Nephron progenitor cell (in vitro differentiated cells): ENCODE data around the gene EIF3K.

Experiments
- DNase-seq: peaks from one replicate; pipeline ENCODE4 v3.0.0; 2021
- H3K27ac Mint-ChIP-seq: 2 replicates; pipeline ENCODE4 v1.8.0; 2021; ENCODE audit warnings: mild to moderate bottlenecking, moderate library complexity, mixed read lengths
- H3K27me3 Mint-ChIP-seq: 2 replicates; pipeline ENCODE4 v1.8.0; 2021; ENCODE audit warnings: mild to moderate bottlenecking, low read depth, mixed read lengths; ENCODE audit not compliant: poor library complexity
- H3K36me3 Mint-ChIP-seq: 2 replicates; pipeline ENCODE4 v1.8.0; 2021; ENCODE audit warnings: low read depth, mixed read lengths
- H3K4me1 Mint-ChIP-seq: 2 replicates; pipeline ENCODE4 v1.8.0; 2021; ENCODE audit warnings: mixed read lengths
- H3K4me3 Mint-ChIP-seq: 2 replicates; pipeline ENCODE4 v1.8.0; 2021; ENCODE audit warnings: mild to moderate bottlenecking, moderate library complexity, mixed read lengths
- H3K9me3 Mint-ChIP-seq: 2 replicates; pipeline ENCODE4 v1.8.0; 2021; ENCODE audit warnings: mild to moderate bottlenecking, moderate library complexity, mixed read lengths
- TF ChIP-seq, protein P1 (sequence below): fragments of 200-600 bp; sonication (generic); IDR thresholded peaks from 2 replicates; pipeline ENCODE4 v1.5.0; 2021; ENCODE audit warnings: antibody characterized with exemption

EIF3K gene

GRCh38 chr19:38649305-38650171, 30.6 kb downstream of the EIF3K start:
- TF ChIP-seq, protein P1, sequence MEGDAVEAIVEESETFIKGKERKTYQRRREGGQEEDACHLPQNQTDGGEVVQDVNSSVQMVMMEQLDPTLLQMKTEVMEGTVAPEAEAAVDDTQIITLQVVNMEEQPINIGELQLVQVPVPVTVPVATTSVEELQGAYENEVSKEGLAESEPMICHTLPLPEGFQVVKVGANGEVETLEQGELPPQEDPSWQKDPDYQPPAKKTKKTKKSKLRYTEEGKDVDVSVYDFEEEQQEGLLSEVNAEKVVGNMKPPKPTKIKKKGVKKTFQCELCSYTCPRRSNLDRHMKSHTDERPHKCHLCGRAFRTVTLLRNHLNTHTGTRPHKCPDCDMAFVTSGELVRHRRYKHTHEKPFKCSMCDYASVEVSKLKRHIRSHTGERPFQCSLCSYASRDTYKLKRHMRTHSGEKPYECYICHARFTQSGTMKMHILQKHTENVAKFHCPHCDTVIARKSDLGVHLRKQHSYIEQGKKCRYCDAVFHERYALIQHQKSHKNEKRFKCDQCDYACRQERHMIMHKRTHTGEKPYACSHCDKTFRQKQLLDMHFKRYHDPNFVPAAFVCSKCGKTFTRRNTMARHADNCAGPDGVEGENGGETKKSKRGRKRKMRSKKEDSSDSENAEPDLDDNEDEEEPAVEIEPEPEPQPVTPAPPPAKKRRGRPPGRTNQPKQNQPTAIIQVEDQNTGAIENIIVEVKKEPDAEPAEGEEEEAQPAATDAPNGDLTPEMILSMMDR, result no peak
- H3K9me3 Mint-ChIP-seq, result no peaks in the 10 kb centered on the region
- H3K36me3 Mint-ChIP-seq, result no peaks in the 10 kb centered on the region
- peaks cover 67% of the 10 kb centered on the region for H3K4me1 Mint-ChIP-seq
- H3K27me3 Mint-ChIP-seq, result peaks cover 10% of the 10 kb centered on the region
- peak overlapping the region; percentile 88 for H3K27ac Mint-ChIP-seq
- H3K4me3 Mint-ChIP-seq, result peak overlapping the region; percentile 97
- no peak for DNase-seq

DNA sequence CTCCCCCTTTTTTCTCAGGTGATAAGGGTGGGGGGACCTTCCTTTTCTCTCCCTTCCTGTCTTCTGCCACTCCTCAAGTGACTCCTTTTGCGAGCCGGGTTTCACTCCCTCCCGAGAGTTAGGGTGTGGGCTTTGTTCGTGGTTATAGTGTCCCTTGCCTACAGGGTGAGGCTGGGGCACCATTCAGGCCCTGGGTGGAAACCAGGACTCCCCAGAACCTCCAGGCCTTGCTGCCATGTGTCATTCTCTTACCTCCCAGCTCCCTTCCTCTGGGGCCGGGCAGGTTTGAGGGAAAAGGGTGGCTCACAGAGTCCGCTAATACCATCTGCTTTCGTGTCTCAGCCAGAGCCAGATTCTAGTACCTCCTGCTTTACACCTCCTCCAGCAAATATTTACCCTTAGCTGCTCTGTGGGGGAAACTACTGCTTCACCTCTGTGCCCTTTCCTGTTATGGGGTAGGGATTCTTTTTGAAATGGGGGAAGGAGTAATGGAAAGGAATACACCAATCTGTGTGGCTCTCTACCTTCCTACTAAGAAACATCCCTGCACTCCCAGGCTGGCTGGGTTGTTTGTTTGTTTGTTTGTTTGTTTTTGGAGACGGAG, 31.3 kb downstream of the EIF3K start:
- no peaks in the 10 kb centered on the region for H3K36me3 Mint-ChIP-seq
- H3K4me3 Mint-ChIP-seq, result peak overlapping the region; percentile 97
- TF ChIP-seq, protein P1, result no peak

DNA sequence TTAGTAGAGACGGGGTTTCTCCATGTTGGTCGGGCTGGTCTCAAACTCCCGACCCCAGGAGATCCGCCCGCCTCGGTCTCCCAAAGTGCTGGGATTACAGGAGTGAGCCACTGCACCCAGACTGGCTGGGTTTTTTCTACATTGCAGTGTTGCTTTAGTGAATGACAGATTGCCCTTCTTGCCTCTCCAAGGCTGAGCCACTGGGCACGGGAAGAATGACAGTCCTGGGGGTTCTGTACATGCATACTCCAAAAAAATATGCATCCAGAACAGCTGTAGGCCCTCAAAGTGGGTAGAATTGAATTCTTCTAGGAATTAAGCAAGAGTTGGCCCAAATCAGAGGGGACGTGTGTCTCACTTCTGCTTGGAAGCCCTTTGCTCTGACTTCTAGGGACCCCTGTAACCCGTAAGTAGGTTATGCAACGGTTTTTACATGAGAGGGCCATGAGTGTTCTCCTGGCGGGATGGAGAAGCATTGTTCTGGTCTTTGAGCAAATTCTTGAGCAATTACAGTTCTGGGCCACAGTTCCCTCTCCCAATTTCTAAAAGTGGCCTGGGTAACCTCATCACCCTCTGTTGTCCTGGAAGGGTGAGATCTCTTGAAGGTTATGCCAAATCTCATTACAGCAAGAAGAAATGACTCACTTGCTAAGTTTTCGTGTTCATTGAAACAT, 32.1 kb downstream of the EIF3K start:
- DNase-seq, result no peak
- H3K36me3 Mint-ChIP-seq, result peaks cover 7% of the 10 kb centered on the region
- peak overlapping the region; percentile 97 for H3K4me3 Mint-ChIP-seq
- H3K9me3 Mint-ChIP-seq, result no peaks in the 10 kb centered on the region
- H3K27me3 Mint-ChIP-seq, result peaks cover 10% of the 10 kb centered on the region
- H3K27ac Mint-ChIP-seq, result peak overlapping the region; percentile 95
- H3K4me1 Mint-ChIP-seq, result peaks cover 78% of the 10 kb centered on the region
- TF ChIP-seq, protein P1, result no peak

More for the DNA sequence above, 31.3 kb downstream of the EIF3K start:
- no peak for DNase-seq
- Mint-ChIP-seq H3K9me3 (no peaks in the 10 kb centered on the region), H3K27ac (no peak overlapping the region), H3K27me3 (peaks cover 10% of the 10 kb centered on the region), H3K4me1 (peaks cover 71% of the 10 kb centered on the region)

GRCh38 chr19:38653028-38653571, 34.1 kb downstream of the EIF3K start:
- H3K27me3 Mint-ChIP-seq, result peaks cover 4% of the 10 kb centered on the region
- H3K36me3 Mint-ChIP-seq, result peaks cover 14% of the 10 kb centered on the region
- TF ChIP-seq, protein P1, result no peak
- peaks cover 98% of the 10 kb centered on the region for H3K4me1 Mint-ChIP-seq
- no peak for DNase-seq
- H3K4me3 Mint-ChIP-seq, result peak overlapping the region; percentile 8
- H3K27ac Mint-ChIP-seq, result peak overlapping the region; percentile 95
- no peaks in the 10 kb centered on the region for H3K9me3 Mint-ChIP-seq

DNA sequence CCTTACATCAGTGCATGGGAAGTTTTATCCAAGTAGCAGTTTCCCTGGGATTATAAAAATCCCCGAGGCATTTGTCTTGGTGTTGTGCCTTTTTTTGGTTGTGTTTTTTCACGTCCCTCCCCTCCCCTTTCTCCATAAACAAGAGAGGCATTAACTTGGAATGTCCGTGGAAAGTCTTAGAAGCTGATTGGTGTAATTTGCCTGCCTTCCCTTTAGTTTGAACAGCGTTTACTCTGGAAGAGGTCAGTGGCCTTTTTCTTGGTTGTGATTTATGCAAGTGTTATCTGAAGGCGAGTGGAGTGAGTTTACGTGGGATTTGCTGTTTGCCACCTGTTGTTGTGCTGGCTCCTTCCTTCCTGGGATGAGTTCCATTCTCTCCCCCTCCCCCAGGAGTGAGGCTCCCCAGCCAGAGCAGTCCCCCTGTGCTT, 35.7 kb downstream of the EIF3K start:
- Mint-ChIP-seq H3K9me3 (no peaks in the 10 kb centered on the region), H3K4me1 (peaks cover 99% of the 10 kb centered on the region), H3K36me3 (peaks cover 14% of the 10 kb centered on the region), H3K27ac (peak overlapping the region; percentile 88), H3K27me3 (peaks cover 2% of the 10 kb centered on the region), H3K4me3 (peak overlapping the region; percentile 62)
- no peak for DNase-seq
- TF ChIP-seq, protein P1, result no peak
